Thyroid gland (tissue), 4 donors: Measurements from ENCODE around the gene PPP2R2B. TPM values are rescaled to one million over a fixed set of nuclear protein-coding genes. Genes with fewer than 3 reads are reported as not detected.

Experiments used
- DNase-seq, 2 donors: peaks; one replicate each; pipeline ENCODE4 v3.0.0-alpha.2; 2019
- H3K27ac ChIP-seq, 3 donors: fragments of 200-600 bp; sonication (generic); 1 replicate in 2 of 3; 2 replicates in 1 of 3; pipeline ENCODE4 v1.5.1; 2016 to 2019; ENCODE audit warnings: mild to moderate bottlenecking in 1 of 3, moderate library complexity in 1 of 3
- H3K27me3 ChIP-seq: fragments of 200-600 bp; sonication (generic); one replicate; pipeline ENCODE4 v1.5.1; 2019
- H3K36me3 ChIP-seq, 2 donors: fragments of 200-600 bp; sonication (generic); one replicate each; pipeline ENCODE4 v1.5.1; 2016 to 2019
- H3K4me1 ChIP-seq, 2 donors: fragments of 200-600 bp; sonication (generic); one replicate each; pipeline ENCODE4 v1.5.1; 2017 to 2019
- H3K4me3 ChIP-seq, 3 donors: fragments of 200-600 bp; sonication (generic); replicated peaks in 1 of 3; 1 replicate in 2 of 3; 2 replicates in 1 of 3; pipeline ENCODE4 v1.5.1; 2016; ENCODE audit warnings: mild to moderate bottlenecking in 1 of 3
- H3K9me3 ChIP-seq: fragments of 200-600 bp; sonication (generic); one replicate; pipeline ENCODE4 v1.5.1; 2017
- POLR2A ChIP-seq, 2 donors: fragments of 450-650 bp; IDR thresholded peaks; one replicate each; pipeline ENCODE4 v1.6.1; 2017; ENCODE audit warnings: antibody characterized with exemption in 2 of 2, mild to moderate bottlenecking in 2 of 2, moderate library complexity in 1 of 2
- WGBS, 2 donors: methylation state at CpG; one replicate each; pipeline ENCODE4 v1.1.5; 2017; 5-methylcytosine and 5-hydroxymethylcytosine counted together
- intact Hi-C: fragments of 100-400 bp; cut with DNase I; formaldehyde crosslinking; loops from one replicate; pipeline ENCODE4 v1.15.1; 2023
- total RNA-seq, 4 donors: library from RNA; depleted of rRNA; stranded (reverse); fragments of >200 nt; gene quantifications; one replicate each; pipeline ENCODE4 v1.2.3, GENCODE V29; 2016
- TF ChIP-seq, protein P1 (sequence below), 6 experiments: fragments of 200-600 bp in 3 of 6; fragments of 450-650 bp in 3 of 6; sonication (generic) in 3 of 6; IDR thresholded peaks; one replicate each; pipeline ENCODE4 v1.5.1; 2016 to 2019; ENCODE audit warnings: antibody characterized with exemption in 6 of 6, mild to moderate bottlenecking in 2 of 6, inconsistent platforms in 1 of 6, moderate library complexity in 1 of 6

The PPP2R2B gene
- total RNA-seq, 4 donors from 2014 or later: 1.1 to 5.0 (median 2.9) TPM

DNA sequence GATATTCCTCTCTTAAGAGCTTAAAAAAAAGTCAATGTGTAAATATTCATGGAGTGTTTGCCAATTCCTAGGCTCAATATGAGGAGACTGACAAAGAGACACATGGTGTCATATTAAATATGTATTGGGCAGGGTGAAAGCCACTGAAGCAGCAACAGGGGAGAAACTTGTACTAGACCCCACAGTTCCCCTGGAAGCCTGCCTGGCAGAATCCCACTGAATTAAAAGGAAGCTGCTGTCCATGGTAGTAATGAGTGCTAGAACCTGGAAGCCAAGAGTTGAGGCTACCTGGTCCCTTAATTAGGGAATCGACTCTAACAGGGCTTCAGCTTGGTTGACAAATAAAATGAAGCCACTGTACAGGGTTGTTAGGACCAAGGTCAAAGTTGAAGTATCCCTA is 233.2 kb downstream of the PPP2R2B start:
- no peak for DNase-seq
- intact Hi-C loops: no loop called here
- Histone ChIP-seq H3K27ac (no peak overlapping the region), H3K27me3 (no peaks in the 10 kb centered on the region), H3K36me3 (no peaks in the 10 kb centered on the region), H3K4me1 (peaks cover 0 to 10% of the 10 kb centered on the region in 2 donors), H3K4me3 (no peak overlapping the region), H3K9me3 (no peaks in the 10 kb centered on the region)
- TF ChIP-seq, protein P1, sequence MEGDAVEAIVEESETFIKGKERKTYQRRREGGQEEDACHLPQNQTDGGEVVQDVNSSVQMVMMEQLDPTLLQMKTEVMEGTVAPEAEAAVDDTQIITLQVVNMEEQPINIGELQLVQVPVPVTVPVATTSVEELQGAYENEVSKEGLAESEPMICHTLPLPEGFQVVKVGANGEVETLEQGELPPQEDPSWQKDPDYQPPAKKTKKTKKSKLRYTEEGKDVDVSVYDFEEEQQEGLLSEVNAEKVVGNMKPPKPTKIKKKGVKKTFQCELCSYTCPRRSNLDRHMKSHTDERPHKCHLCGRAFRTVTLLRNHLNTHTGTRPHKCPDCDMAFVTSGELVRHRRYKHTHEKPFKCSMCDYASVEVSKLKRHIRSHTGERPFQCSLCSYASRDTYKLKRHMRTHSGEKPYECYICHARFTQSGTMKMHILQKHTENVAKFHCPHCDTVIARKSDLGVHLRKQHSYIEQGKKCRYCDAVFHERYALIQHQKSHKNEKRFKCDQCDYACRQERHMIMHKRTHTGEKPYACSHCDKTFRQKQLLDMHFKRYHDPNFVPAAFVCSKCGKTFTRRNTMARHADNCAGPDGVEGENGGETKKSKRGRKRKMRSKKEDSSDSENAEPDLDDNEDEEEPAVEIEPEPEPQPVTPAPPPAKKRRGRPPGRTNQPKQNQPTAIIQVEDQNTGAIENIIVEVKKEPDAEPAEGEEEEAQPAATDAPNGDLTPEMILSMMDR (IDR thresholded peaks at IDR 0.05): no peak
- TF ChIP-seq POLR2A (IDR thresholded peaks at IDR 0.05): no peak
- WGBS, 2 donors: 20 to 25% methylated on average over 1 of the region's 1 CpG

DNA sequence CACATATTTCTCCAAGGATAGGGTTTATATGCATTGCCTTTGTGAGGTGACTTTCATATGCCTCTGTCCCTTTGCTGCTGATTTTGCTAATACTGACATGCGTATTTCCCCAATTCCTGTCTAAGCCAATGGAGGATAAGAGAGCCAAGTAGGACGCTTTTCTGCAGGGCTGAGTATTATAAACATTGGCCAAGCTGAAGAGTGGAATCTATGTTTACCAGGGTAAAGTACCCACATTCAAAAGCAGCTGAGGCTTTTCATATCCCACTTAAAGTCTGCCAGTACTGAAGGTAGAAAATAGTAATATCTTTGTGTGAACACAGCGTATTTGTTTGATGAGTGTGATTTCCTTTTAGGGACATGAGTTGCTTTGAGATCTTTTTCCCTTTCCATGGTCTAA is 233.7 kb downstream of the PPP2R2B start:
- WGBS, 2 donors: 84 to 91% methylated on average over 3 of the region's 3 CpGs
- TF ChIP-seq, protein P1 (IDR thresholded peaks at IDR 0.05): no peak
- no peak for TF ChIP-seq POLR2A (IDR thresholded peaks at IDR 0.05)
- Histone ChIP-seq H3K9me3 (no peaks in the 10 kb centered on the region), H3K27me3 (no peaks in the 10 kb centered on the region), H3K4me3 (no peak overlapping the region), H3K27ac (no peak overlapping the region), H3K4me1 (peaks cover 0 to 10% of the 10 kb centered on the region in 2 donors), H3K36me3 (no peaks in the 10 kb centered on the region)
- no peak for DNase-seq
- intact Hi-C loops: no loop called here

DNA sequence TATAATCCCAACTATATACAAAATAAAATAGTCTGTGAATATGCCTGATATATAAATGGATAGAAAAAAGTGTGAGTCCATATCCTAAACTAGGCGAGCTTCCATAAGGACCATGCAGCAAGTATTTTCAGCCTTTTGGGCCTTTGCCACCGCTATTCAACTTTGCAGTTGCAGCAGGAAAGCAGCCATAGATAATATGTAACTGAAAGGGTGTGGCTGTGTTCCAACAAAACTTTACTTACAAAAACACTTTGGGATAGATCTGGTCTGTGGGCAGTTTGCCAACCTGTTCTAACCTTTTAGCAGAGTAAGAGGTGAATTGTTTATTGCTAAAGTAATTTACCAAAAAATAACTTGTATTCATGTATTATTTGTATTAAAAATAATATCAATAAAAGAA is 234.8 kb downstream of the PPP2R2B start:
- Histone ChIP-seq H3K27ac (no peak overlapping the region), H3K27me3 (no peaks in the 10 kb centered on the region), H3K36me3 (no peaks in the 10 kb centered on the region), H3K4me1 (peaks cover 0 to 10% of the 10 kb centered on the region in 2 donors), H3K4me3 (no peak overlapping the region), H3K9me3 (no peaks in the 10 kb centered on the region)
- DNase-seq: no peak
- TF ChIP-seq, protein P1 (IDR thresholded peaks at IDR 0.05): no peak
- no peak for TF ChIP-seq POLR2A (IDR thresholded peaks at IDR 0.05)
- intact Hi-C loops: no loop called here
- WGBS, 2 donors: 39% methylated on average over 2 of the region's 2 CpGs

DNA sequence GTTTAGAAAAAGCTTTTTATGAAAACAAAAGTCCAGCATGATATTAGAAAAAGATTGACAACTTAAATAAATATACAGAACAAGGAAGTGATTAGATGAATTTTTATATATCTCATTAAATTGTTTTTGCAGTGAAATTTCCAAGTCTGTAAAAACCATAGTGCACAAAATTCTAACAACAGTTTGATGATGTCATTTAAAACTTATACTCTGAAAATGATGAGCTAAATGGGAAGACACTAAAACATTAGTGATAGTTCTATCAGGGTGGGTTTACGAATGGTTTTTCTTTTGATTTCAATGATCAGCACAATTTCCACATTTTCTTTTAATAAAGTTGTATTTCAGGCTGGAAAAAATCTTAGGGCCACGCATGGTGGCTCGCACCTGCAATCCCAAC is 236.1 kb downstream of the PPP2R2B start:
- no peak overlapping the region for H3K4me3 ChIP-seq
- H3K27me3 ChIP-seq: no peaks in the 10 kb centered on the region
- peaks cover 0 to under 1% of the 10 kb centered on the region in 2 donors for H3K4me1 ChIP-seq
- H3K9me3 ChIP-seq: no peaks in the 10 kb centered on the region
- 84 to 92% methylated on average over 3 of the region's 3 CpGs for WGBS, 2 donors
- no peaks in the 10 kb centered on the region for H3K36me3 ChIP-seq
- H3K27ac ChIP-seq: no peak overlapping the region
- no peak for DNase-seq
- intact Hi-C loops: no loop called here
- TF ChIP-seq, protein P1 (IDR thresholded peaks at IDR 0.05): no peak
- TF ChIP-seq POLR2A (IDR thresholded peaks at IDR 0.05): no peak

DNA sequence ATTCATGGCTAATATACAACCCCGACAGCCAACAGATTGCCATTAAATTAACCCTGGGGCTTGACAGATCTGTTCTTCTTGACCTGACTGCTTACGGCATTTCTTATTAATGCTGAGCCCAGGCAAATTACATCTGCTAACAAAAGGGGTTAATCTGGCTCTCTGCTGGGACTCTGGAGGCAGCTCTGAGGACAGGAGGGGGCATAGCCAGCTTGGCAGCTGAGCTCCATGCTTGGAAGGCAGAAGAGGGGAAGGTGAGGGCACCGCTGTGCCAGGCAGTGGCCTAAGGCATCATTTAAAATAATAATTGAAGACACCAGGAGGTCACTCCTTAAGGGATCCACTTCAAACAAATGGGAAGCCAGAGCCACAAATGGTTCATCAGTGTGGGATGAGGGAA is 236.6 kb downstream of the PPP2R2B start:
- DNase-seq: no peak
- Histone ChIP-seq H3K4me1 (no peaks in the 10 kb centered on the region), H3K9me3 (no peaks in the 10 kb centered on the region), H3K4me3 (no peak overlapping the region), H3K27ac (no peak overlapping the region), H3K36me3 (no peaks in the 10 kb centered on the region), H3K27me3 (no peaks in the 10 kb centered on the region)
- no peak for TF ChIP-seq POLR2A (IDR thresholded peaks at IDR 0.05)
- TF ChIP-seq, protein P1 (IDR thresholded peaks at IDR 0.05): no peak
- intact Hi-C loops: no loop called here
- 80 to 83% methylated on average over 3 of the region's 3 CpGs for WGBS, 2 donors
